Mesothelial cell of epicardium (in vitro differentiated cells): ENCODE results near the gene SRPK1. TPM values are rescaled to one million over a fixed set of nuclear protein-coding genes. Genes with fewer than 3 reads are reported as not detected.

ENCODE experiments used
- DNase-seq, 2 experiments: peaks; one replicate each; pipeline ENCODE4 v3.0.0; 2021; ENCODE audit warnings: low spot score in 2 of 2; ENCODE audit not compliant: unreplicated experiment in 2 of 2
- H3K27ac Mint-ChIP-seq: 2 replicates; pipeline ENCODE4 v1.8.0; 2021; ENCODE audit warnings: mixed read lengths
- H3K27me3 Mint-ChIP-seq: 2 replicates; pipeline ENCODE4 v1.8.0; 2021; ENCODE audit warnings: low read depth, mixed read lengths
- H3K36me3 Mint-ChIP-seq: 2 replicates; pipeline ENCODE4 v1.8.0; 2021; ENCODE audit warnings: mixed read lengths
- H3K4me1 Mint-ChIP-seq: 2 replicates; pipeline ENCODE4 v1.8.0; 2021; ENCODE audit warnings: mixed read lengths
- H3K4me3 Mint-ChIP-seq: 2 replicates; pipeline ENCODE4 v1.8.0; 2021; ENCODE audit warnings: mild to moderate bottlenecking, moderate library complexity, mixed read lengths
- H3K9me3 Mint-ChIP-seq: 2 replicates; pipeline ENCODE4 v1.8.0; 2021; ENCODE audit warnings: mixed read lengths
- CTCF ChIP-seq: fragments of 200-600 bp; sonication (generic); IDR thresholded peaks from one replicate; pipeline ENCODE4 v1.5.0; 2021; ENCODE audit warnings: antibody characterized with exemption; ENCODE audit not compliant: unreplicated experiment
- total RNA-seq: library from RNA; stranded (reverse); gene quantifications from 3 replicates; pipeline ENCODE4 v1.2.1, GENCODE V29; 2021

Gene SRPK1
- total RNA-seq, 1 donor from 2014 or later = 70.2 TPM

DNA sequence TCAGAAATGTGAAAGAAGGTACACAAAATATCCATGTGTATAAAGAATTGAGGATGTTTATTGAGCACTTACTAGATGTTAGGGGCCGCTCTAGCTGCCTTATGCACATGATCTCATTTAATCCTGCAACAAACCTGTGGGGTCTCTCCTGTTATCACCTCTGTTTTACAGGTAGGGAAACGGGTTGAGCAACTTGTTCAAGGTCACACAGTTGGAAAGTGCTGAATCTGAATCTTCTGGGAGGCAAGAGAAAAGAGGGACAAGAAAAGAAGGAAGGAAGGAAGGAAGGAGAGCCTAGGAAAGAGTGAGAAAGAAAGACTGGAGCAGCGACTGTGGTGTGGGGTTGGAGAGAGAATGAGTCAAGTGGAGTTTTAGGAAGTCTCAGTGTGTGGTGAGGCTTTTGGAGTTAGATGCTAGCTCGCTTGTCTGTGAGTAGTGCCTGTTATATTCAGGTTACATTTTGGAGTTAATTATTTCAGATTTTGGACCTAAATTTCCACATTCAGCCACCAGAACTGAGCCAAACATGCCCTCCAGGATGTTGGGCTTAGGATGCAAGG is 132.4 kb downstream of the SRPK1 start:
- Mint-ChIP-seq H3K27me3 (peaks cover 37% of the 10 kb centered on the region), H3K4me3 (no peak overlapping the region), H3K9me3 (no peaks in the 10 kb centered on the region), H3K4me1 (no peaks in the 10 kb centered on the region), H3K36me3 (no peaks in the 10 kb centered on the region), H3K27ac (no peak overlapping the region)
- DNase-seq = no peak
- TF ChIP-seq CTCF = no peak

DNA sequence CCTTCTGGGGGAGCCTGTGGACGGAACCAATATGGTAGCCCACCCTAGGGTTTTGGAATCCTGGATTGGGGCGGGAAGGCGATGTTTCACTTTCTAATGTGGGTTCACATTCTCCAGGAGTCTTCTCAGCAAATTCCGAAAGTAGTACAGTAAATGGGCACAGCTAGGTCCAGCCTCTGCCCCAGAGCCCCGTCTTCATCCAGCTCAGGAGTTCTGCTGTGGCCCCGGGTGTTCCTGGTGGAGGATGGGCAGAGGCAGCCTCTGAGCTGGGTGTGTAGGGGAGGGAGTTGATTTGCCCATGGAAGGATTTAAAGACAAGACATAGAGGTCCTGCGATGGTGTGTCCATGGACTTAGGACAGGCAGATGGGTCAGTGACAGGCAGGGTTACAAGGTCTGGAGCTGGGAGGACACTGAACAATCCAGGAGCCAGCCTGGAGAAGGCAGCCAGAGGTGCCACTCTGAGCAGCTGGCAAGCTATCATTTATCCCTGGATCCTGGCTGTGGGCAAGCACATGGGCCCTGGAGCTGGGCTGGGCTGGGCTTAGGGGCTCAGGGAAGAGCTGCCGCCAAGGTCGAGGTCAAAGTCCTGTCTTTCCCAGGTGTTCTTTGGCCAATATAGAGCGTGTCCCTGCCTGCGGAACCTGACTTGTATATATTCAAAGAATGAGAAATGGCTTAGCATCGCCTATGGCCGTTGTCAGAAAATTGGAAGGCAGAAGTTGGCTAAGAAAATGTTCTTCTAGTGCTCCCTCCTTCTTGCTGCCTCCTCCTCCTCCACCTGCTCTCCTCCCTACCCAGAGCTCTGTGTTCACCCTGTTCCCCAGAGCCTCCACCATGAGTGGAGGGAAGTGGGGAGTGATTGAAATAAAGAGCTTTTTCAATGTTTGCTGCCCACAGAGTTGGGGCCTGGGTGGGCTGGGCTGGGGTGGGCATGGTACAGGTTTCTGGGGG is 133.4 kb downstream of the SRPK1 start:
- Mint-ChIP-seq H3K27ac (no peak overlapping the region), H3K4me3 (no peak overlapping the region), H3K36me3 (no peaks in the 10 kb centered on the region), H3K9me3 (no peaks in the 10 kb centered on the region), H3K4me1 (no peaks in the 10 kb centered on the region), H3K27me3 (peaks cover 35% of the 10 kb centered on the region)
- DNase-seq = no peak
- TF ChIP-seq CTCF = no peak

GRCh38 chr6:35786810-35787209 is 134.1 kb downstream of the SRPK1 start:
- no peak for TF ChIP-seq CTCF
- H3K4me3 Mint-ChIP-seq = no peak overlapping the region
- no peaks in the 10 kb centered on the region for H3K36me3 Mint-ChIP-seq
- peaks cover 38% of the 10 kb centered on the region for H3K27me3 Mint-ChIP-seq
- no peak overlapping the region for H3K27ac Mint-ChIP-seq
- DNase-seq = no peak
- peaks cover 3% of the 10 kb centered on the region for H3K4me1 Mint-ChIP-seq
- no peaks in the 10 kb centered on the region for H3K9me3 Mint-ChIP-seq

- no peak for DNase-seq
- Mint-ChIP-seq H3K36me3 (no peaks in the 10 kb centered on the region), H3K4me1 (peaks cover 3% of the 10 kb centered on the region), H3K27ac (no peak overlapping the region), H3K27me3 (peaks cover 38% of the 10 kb centered on the region), H3K9me3 (no peaks in the 10 kb centered on the region), H3K4me3 (no peak overlapping the region)
- TF ChIP-seq CTCF = no peak
Measured at GRCh38 chr6:35786272-35786671, 134.6 kb downstream of the SRPK1 start.

GRCh38 chr6:35784200-35784599 is 136.7 kb downstream of the SRPK1 start:
- TF ChIP-seq CTCF = no peak
- no peak overlapping the region for H3K4me3 Mint-ChIP-seq
- H3K27me3 Mint-ChIP-seq = peaks cover 30% of the 10 kb centered on the region
- H3K9me3 Mint-ChIP-seq = no peaks in the 10 kb centered on the region
- no peak for DNase-seq
- H3K27ac Mint-ChIP-seq = no peak overlapping the region
- no peaks in the 10 kb centered on the region for H3K36me3 Mint-ChIP-seq
- peaks cover 3% of the 10 kb centered on the region for H3K4me1 Mint-ChIP-seq

Other genes with a start within 250 kb of the SRPK1 start
- 7.3 to 7.6 TPM (median 7.3 TPM) in 3 replicates for gene FKBP5, start 232.2 kb downstream of the SRPK1 start, total RNA-seq
- 3.3 to 4.9 TPM (median 4.2 TPM) in 3 replicates for gene ARMC12, start 184.1 kb downstream of the SRPK1 start, total RNA-seq
- gene CLPSL2, start 144.5 kb downstream of the SRPK1 start, total RNA-seq = not detected in 3 replicates
- 0.40 TPM in 1 of 3 replicates, not detected in the others for gene CLPSL1, start 140.1 kb downstream of the SRPK1 start, total RNA-seq
- gene CLPS, start 123.8 kb downstream of the SRPK1 start, total RNA-seq = not detected in 3 replicates
- gene LHFPL5, start 115.7 kb downstream of the SRPK1 start, total RNA-seq = not detected in 3 replicates
- 0.27 to 0.38 TPM (median 0.29 TPM) in 3 replicates for gene SLC26A8, start 103.5 kb upstream of the SRPK1 start, total RNA-seq
- gene MAPK14, start 106.7 kb upstream of the SRPK1 start, total RNA-seq = 51.1 to 54.8 TPM (median 54.8 TPM) in 3 replicates
- 18.6 to 23.4 TPM (median 20.6 TPM) in 3 replicates for gene MAPK13, start 209.4 kb upstream of the SRPK1 start, total RNA-seq